NCI-H1092 treated with DMSO at 0.1 percent for 48 hours (cell line): ENCODE measurements around the gene CLN6.
"Not testable (repeated sequence)": the region's sequence is repeated elsewhere in the genome, so short reads cannot be mapped to it uniquely, and the experiment has no call there.

Experiments
- DNase-seq: peaks from one replicate; lab custom pipeline; 2025; lab: John Stamatoyannopoulos, UW

The CLN6 gene

DNA sequence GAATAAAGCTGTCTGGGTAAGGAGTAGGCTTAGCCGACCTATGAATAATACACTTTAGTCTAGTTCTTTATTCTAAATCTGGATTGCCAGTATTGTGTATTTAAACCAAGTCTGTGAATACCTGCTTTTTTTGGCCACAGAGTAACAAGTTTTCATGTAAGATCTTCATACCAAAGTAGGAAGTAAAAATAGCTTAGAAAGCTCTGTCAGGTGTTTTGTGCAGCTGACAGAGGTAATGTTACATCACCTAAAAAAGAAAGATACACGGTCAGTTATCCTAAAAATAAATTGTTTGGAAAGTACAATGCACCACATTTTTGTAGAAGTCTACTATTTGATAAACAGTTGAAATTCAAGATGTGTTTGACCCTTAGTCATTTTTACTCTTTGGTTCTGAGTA lies 40.9 kb downstream of the CLN6 start:
- DNase-seq = no peak

DNA sequence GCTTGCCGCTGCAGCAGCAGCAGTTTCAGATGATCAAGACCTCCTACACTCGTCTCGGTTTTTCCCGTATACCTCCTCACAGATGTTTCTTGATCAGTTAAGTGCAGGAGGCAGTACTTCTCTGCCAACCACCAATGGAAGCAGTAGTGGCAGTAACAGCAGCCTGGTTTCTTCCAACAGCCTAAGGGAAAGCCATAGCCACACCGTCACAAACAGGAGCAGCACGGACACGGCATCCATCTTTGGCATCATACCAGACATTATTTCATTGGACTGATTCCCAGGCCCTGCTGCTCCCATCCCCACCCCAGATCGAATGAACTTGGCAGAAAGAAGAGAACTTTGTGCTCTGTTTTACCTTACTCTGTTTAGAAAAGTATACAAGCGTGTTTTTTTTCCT lies 42.0 kb downstream of the CLN6 start:
- DNase-seq = peak; percentile 55

- no peak for DNase-seq
These were observed 42.7 kb downstream of the CLN6 start for GRCh38 chr15:68186671-68187397.

GRCh38 chr15:68184616-68185480 lies 44.7 kb downstream of the CLN6 start:
- DNase-seq = no peak

DNA sequence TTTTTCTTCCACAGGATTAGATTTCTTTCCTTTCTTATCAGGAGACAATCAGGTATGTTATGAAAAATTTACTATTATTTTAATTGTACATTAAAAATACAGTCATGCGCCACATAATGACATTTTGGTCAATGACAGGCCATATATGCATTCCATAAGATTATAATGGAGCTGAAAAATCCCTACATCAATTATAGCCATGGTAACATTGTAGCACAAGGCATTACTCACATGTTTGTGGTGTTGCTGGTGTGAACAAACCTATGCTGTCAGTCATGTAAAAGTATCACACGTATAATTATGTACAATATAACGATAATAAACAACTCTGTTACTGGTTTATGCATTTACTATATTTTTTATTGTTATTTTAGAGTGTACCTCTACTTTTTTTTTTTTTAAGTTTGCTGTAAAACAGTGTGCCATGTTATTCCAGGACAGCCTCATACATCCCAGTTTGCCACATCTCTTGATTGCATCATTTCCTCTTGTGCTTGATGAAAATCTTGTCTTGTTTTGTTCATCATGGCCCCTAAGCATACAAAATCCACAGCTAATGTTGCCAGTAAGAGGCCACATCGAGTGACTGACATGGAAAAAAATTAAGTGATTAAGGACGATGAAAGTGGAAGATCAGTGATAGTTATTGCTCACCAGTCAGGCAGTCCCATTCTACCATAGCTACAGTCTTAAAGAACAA lies 45.8 kb downstream of the CLN6 start:
- DNase-seq = no peak

- DNase-seq = no peak
These were observed 51.8 kb downstream of the CLN6 start for GRCh38 chr15:68177742-68178141.

GRCh38 chr15:68176601-68177000 lies 52.9 kb downstream of the CLN6 start:
- no peak for DNase-seq

GRCh38 chr15:68175526-68175925 lies 54.0 kb downstream of the CLN6 start:
- no peak for DNase-seq

GRCh38 chr15:68173119-68173518 lies 56.4 kb downstream of the CLN6 start:
- no peak for DNase-seq

DNA sequence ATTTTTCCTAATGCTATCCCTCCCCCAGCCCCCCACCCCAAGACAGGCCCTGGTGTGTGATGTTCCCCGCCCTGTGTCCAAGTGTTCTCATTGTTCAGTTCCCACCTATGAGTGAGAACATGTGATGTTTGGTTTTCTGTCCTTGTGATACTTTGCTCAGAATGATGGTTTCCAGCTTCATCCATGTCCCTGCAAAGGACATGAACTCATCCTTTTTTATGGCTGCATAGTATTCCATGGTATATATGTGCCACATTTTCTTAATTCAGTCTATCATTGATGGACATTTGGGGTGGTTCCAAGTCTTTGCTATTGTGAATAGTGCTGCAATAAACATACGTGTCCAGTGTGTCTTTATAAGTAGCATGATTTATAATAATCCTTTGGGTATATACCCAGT lies 57.5 kb downstream of the CLN6 start:
- not testable (repeated sequence) for DNase-seq

DNA sequence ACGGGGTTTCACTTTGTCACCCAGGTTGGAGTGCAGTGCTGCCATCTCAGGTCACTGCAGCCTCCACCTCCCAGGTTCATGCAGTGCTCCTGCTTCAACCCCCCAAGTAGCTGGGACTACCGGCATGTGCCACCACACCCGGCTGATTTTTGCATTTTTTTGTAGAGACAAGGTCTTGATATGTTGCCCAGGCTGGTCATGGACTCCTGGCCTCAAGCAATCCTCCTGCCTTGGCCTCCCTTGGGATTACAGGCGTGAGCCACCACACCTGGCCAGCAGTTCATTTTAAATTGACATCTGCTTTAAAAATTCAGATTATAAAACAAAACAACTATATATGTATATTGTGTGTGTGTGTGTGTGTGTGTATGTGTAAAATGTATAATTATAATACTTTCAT lies 62.7 kb downstream of the CLN6 start:
- no peak for DNase-seq

DNA sequence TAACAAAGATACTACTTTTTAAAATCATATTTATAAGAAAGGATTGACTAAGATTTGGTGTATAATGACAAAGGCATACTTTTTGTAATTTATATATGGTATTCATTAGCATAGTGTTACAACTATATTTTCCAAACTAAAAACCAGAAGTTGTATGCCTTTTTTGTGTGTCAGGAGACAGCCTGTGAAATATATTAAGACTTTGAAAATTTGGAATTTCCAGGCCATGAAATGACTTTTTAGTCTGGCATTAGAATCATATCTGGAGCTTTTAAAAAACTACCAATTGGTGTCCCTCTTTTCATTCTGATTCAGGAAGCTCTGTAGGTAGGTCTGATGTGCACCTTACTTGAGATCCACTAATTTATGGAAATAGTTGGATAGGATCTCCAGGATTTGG lies 66.3 kb downstream of the CLN6 start:
- no peak for DNase-seq

DNA sequence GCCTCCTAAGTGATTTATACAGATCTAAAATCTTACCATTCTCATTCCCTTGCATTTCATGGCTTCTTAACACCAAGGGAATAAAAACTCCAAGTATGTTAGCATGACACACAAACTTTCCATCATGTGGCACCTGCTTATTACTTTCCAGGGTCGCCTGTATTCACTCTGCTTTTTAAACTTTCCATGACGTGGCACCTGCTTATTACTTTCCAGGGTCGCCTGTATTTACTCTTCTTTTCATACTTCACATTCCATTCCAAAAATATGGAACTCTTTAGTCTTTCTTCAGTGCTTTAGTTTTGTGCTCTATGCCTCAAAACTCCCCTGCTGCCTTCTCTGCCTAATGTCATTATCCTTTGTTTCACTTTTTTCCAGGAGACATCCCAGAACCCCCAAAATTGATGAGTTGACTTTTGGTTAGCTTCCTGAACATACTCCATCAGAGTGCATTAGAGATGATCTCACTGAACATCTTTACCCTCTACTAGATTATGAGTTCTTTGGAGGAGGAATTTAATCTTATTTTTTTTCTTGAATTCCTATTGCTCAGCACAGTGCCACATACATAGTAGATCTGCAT lies 71.4 kb downstream of the CLN6 start:
- no peak for DNase-seq

DNA sequence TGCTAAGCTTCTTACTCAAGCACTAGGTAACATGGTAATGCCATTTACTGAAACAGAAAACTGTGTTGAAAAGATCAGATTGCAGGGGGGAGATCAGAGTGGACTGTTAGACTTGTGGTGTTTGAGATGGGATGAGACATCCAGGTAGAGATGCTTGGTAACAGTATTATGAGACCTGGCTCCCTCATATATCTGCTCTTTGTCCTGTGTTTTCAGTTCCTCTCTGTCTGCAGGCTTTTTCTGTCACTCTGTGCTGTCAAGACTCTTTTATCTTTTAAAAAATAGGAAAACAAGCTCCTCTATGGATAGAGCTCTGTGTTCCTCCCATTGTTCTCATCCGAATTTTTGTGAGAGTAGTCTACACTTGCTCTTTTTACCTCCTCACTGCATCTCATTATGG lies 72.5 kb downstream of the CLN6 start:
- DNase-seq = no peak
